ENCODE data around the gene SRSF1. TPM values are rescaled to one million over a fixed set of nuclear protein-coding genes. Genes with fewer than 3 reads are reported as not detected.

SRSF1 gene
- total RNA-seq = 239 and 672 TPM in 2 replicates

DNA sequence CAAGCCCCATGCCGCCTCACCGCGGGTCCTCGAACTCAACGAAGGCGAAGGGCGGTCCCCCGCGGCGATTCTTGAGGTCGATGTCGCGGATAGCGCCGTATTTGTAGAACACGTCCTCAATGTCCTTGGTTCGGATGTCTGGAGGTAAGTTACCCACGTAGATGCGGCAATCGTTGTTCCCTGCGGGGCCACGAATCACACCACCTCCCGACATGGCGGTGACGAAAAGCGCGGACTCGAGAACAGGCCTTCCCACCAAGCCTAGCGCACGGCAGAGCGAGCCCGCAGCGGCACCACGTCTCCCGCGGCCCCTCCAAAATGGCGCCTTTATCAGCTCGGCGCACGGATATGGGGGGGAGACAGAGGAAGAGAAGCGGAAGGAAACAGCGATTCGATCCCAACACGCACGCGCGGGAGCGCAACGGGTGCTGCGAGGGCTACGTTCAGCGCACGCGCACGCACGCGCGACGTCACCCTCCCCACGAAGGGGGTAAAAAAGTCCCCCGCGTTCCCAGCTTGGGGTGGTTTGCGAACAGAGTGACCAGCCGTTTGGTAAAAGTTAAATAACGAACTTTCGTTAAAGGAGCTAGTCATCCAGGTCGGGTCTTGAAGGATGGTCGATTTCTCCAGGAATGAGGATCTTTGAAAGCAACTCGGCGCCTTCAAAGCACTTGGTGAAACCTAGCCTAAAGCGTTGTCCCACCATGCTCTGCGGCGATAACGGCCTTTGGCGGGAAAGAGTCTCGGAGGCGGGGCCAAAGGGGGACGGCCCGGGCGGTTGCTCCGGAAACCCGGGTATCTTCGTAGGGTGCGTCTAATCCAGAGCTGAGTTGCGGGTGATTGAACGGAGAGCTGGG lies at the start of gene SRSF1:
Gene SRSF1 (minus strand): TSS at position 323 of the 857 bp plus-strand sequence. CDS start 109 bp downstream, at position 214.

DNA sequence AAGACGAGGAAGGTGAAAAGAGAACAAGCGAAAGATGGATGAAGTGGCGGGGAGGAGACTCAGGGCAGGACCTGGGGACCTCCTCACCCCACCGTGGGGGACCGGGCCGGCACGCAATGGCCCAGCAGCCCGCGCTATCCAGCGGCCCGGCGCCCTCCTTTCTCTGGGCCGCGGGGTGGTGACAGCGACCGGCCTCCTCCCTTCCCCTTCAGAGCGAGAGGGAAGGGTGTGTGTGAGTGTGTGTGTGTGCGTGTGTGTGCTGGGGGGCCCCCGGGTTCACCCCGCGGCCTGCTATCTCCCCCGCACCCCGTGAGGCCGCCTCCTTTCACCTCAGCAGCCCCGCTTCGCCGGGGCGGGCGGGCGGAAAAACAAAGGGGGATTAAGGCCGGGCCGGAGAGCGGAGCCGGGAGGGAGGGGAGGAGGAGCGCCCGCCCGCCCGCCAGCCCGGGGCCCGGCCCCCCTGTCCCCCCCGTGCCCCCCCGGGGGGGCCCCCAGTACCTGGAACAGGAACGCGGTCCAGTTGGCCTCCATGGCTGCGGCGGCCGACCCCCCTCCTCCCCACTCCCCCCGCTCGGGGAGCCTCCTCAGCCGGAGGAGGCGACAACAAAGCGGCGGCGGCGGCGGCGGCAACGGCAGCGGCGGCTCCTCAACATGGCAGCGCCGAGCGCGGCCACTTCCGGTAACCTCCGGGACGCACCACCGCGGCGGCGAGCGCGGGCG lies 19.3 kb downstream of the SRSF1 start, which contains the start of gene VEZF1:
Gene VEZF1 (minus strand): TSS at position 674 of the 720 bp plus-strand sequence. CDS start 143 bp downstream, at position 531.

DNA sequence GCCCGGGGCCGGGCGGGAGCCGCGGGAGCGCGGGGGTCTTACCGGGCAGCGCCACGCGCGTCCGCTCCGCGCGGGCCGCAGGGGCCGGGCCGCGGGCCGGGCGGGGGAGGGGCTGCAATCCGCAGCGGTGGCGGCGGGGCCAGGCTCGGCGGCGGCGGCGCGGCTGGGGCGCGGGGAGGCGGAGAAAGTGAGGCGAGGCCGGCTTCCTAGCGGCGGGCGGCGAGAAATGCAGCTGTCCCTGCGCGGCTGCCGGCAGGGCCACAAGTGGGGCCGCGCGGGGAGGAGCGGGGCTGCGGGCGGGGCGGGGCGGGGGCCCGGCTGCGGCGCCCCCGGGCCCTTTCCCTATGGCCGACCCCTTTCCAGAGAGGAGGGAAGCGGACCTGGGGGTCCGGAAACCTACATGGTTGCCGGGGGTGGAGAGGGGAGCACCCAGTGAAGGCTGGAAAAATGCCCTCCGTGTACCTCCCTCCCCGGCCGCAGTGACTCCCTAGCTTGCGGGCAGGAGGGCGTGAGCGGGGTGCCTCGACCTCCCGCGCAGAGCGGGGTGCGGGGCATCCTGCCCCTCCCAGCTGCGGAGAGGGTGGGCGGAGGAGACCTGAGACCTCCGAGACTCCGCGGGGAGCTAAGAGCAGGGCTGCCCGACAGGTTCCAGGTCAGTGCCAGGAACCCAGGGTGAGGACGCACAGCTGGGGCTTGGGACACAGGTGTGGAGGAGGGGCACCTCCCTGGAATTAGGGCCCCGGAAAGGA lies 51.7 kb downstream of the SRSF1 start, which contains the start of gene CUEDC1:
Gene CUEDC1 (minus strand): TSS at position 230 of the 749 bp plus-strand sequence. CDS start 69,848 bp downstream, outside the sequence.

Other genes starting within 250 kb of the SRSF1 start
- gene MRPS23, start 157.2 kb downstream of the SRSF1 start, total RNA-seq = 28.2 and 38.5 TPM in 2 replicates
- gene CUEDC1, start 51.8 kb downstream of the SRSF1 start, total RNA-seq = 7.7 and 7.9 TPM in 2 replicates
- gene VEZF1, start 19.0 kb downstream of the SRSF1 start, total RNA-seq = 18.8 and 23.4 TPM in 2 replicates
- gene DYNLL2, start 76.2 kb upstream of the SRSF1 start, total RNA-seq = 16.9 and 30.5 TPM in 2 replicates
- gene OR4D1, start 141.1 kb upstream of the SRSF1 start, total RNA-seq = not detected in 2 replicates
- gene OR4D2, start 159.7 kb upstream of the SRSF1 start, total RNA-seq = not detected in 2 replicates
- not detected in 2 replicates for gene EPX, start 185.5 kb upstream of the SRSF1 start, total RNA-seq
- gene MKS1, start 212.0 kb upstream of the SRSF1 start, total RNA-seq = 10.4 and 13.8 TPM in 2 replicates
- gene LPO, start 231.3 kb upstream of the SRSF1 start, total RNA-seq = not detected in 2 replicates

Data from regular cardiac myocyte (primary cell).